Measurements from ENCODE around the gene TEX28. TPM values are rescaled to one million over a fixed set of nuclear protein-coding genes. Genes with fewer than 3 reads are reported as not detected.

The TEX28 gene
- total RNA-seq, 1 donor from 2014 or later, result not detected

DNA sequence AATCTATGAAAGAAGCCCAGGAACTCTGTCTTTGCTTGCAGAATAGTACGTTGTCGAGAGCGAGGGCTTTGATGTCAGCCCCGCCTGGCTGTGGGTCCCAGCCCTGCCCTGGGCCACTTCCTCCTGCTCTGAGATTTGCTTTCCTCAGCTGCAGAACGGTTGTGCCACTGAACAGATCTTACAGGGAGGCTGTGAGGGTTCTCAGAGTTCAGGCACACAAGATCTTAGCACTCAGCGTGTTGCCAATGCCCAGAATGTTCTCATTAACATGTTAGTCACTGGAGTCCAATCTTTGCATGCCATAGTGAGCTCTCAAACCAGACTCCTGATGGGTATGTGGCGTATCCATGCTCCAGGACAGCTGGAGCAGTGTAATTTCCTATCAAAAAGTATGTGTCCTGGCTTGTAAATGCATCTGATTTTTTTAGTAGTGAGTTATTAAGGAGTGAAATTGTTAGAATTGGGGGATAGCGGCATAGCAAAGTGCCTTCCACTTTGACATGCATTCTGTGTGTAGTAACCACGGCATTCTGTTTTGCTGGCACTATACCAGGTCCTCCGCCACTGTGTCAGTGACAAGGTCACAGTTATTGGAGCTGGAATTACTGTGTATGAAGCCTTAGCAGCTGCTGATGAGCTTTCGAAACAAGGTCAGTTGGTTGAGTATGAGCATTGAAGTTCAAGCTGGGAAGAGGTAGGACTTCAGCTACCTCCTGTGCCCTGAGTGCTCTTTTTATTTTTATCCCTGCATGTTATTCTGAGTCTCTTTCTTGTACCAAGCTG, 32.3 kb upstream of the TEX28 start:
- Histone ChIP-seq H3K27me3 (no peaks in the 10 kb centered on the region), H4K20me1 (ENCODE audit: low read depth) (no peaks in the 10 kb centered on the region), H3F3A (ENCODE audit: low read depth) (peaks cover 3% of the 10 kb centered on the region), H3K4me2 (no peak overlapping the region), H3K27ac (no peak overlapping the region), H2AFZ (replicated peaks) (no peak overlapping the region), H3K4me1 (peaks cover 8% of the 10 kb centered on the region), H3K4me3 (no peak overlapping the region), H3K36me3 (no peaks in the 10 kb centered on the region), H3K79me2 (ENCODE audit: low read depth) (no peaks in the 10 kb centered on the region), H3K9me3 (ENCODE audit: low read depth) (no peaks in the 10 kb centered on the region), H3K9ac (no peak overlapping the region)
- TF ChIP-seq EZH2 (IDR thresholded peaks at IDR 0.05) (no peak), EZH2phosphoT487 (IDR thresholded peaks at IDR 0.05) (no peak)
- TF ChIP-seq, protein P1, sequence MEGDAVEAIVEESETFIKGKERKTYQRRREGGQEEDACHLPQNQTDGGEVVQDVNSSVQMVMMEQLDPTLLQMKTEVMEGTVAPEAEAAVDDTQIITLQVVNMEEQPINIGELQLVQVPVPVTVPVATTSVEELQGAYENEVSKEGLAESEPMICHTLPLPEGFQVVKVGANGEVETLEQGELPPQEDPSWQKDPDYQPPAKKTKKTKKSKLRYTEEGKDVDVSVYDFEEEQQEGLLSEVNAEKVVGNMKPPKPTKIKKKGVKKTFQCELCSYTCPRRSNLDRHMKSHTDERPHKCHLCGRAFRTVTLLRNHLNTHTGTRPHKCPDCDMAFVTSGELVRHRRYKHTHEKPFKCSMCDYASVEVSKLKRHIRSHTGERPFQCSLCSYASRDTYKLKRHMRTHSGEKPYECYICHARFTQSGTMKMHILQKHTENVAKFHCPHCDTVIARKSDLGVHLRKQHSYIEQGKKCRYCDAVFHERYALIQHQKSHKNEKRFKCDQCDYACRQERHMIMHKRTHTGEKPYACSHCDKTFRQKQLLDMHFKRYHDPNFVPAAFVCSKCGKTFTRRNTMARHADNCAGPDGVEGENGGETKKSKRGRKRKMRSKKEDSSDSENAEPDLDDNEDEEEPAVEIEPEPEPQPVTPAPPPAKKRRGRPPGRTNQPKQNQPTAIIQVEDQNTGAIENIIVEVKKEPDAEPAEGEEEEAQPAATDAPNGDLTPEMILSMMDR (IDR thresholded peaks at IDR 0.05), result no peak
- Mint-ChIP-seq H3K36me3 (no peaks in the 10 kb centered on the region), H3K27me3 (ENCODE audit: insufficient read depth, low read depth) (peaks cover 4% of the 10 kb centered on the region), H3K4me3 (no peak overlapping the region), H3K27ac (no peak overlapping the region), H3K4me1 (peaks cover 34% of the 10 kb centered on the region), H3K9me3 (peaks cover 10% of the 10 kb centered on the region)
- DNase-seq (ENCODE audit: low spot score), result no peak

DNA sequence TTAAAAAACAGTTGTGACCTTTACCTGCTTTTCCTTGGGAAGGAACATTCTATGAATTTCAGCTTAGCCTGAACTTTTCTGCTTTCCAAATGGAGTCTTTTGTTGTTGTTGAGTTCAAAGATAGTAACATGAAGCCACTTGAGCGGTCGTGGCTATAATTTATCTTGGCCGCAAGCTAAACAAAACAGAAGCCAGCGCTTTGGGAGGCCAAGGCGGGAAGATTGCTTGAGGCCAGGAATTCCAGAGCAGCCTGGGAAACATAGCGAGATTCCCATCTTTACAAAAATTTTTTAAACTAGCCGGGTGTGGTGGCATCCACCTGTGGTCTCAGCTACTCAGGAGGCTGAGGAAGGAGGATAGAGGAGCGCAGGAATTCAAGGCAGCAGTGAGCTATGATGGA, 30.6 kb upstream of the TEX28 start:
- Histone ChIP-seq H3K79me2 (ENCODE audit: low read depth) (no peaks in the 10 kb centered on the region), H3K4me3 (no peak overlapping the region), H4K20me1 (ENCODE audit: low read depth) (no peaks in the 10 kb centered on the region), H3K4me1 (peaks cover 8% of the 10 kb centered on the region), H3K27ac (no peak overlapping the region), H3K27me3 (no peaks in the 10 kb centered on the region), H3F3A (ENCODE audit: low read depth) (peaks cover 3% of the 10 kb centered on the region), H2AFZ (replicated peaks) (no peak overlapping the region), H3K9me3 (ENCODE audit: low read depth) (no peaks in the 10 kb centered on the region), H3K36me3 (no peaks in the 10 kb centered on the region), H3K9ac (no peak overlapping the region), H3K4me2 (no peak overlapping the region)
- Mint-ChIP-seq H3K9me3 (peaks cover 8% of the 10 kb centered on the region), H3K4me1 (peaks cover 29% of the 10 kb centered on the region), H3K27ac (no peak overlapping the region), H3K27me3 (ENCODE audit: insufficient read depth, low read depth) (peaks cover 8% of the 10 kb centered on the region), H3K4me3 (no peak overlapping the region), H3K36me3 (no peaks in the 10 kb centered on the region)
- DNase-seq (ENCODE audit: low spot score), result no peak
- TF ChIP-seq, protein P1 (IDR thresholded peaks at IDR 0.05), result no peak
- TF ChIP-seq EZH2 (IDR thresholded peaks at IDR 0.05), result no peak
- TF ChIP-seq EZH2phosphoT487 (IDR thresholded peaks at IDR 0.05), result no peak

DNA sequence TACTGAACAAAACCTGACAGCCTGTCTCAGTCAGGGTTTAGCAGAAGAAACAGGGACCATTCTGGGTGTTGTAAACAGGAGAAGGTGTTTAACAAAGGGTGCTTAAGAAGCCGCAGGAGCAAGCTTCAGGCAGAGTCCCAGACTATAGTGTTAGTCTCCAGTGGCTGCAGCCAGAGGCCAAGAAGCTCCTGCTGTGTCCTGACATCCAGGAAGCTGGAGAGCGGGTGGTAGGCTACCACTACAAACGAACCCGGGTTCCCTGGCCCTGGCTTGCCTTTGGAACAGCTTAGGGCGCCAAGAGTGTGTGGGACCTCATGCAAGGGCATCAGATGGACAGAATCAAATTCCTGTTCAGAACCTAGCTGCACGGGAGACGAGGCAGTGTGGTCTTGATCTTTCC, 28.6 kb upstream of the TEX28 start:
- no peaks in the 10 kb centered on the region for H4K20me1 ChIP-seq (ENCODE audit: low read depth)
- no peaks in the 10 kb centered on the region for H3K36me3 Mint-ChIP-seq
- H3K9ac ChIP-seq, result no peak overlapping the region
- H3K9me3 ChIP-seq (ENCODE audit: low read depth), result no peaks in the 10 kb centered on the region
- no peak for TF ChIP-seq EZH2phosphoT487 (IDR thresholded peaks at IDR 0.05)
- TF ChIP-seq, protein P1 (IDR thresholded peaks at IDR 0.05), result no peak
- no peak for TF ChIP-seq EZH2 (IDR thresholded peaks at IDR 0.05)
- DNase-seq (ENCODE audit: low spot score), result no peak
- H3K4me2 ChIP-seq, result no peak overlapping the region
- no peak overlapping the region for H2AFZ ChIP-seq (replicated peaks)
- no peak overlapping the region for H3K27ac Mint-ChIP-seq
- no peak overlapping the region for H3K27ac ChIP-seq
- H3K36me3 ChIP-seq, result no peaks in the 10 kb centered on the region
- H3K4me1 ChIP-seq, result no peaks in the 10 kb centered on the region
- peaks cover 15% of the 10 kb centered on the region for H3K9me3 Mint-ChIP-seq
- peaks cover 8% of the 10 kb centered on the region for H3K27me3 Mint-ChIP-seq (ENCODE audit: insufficient read depth, low read depth)
- no peaks in the 10 kb centered on the region for H3F3A ChIP-seq (ENCODE audit: low read depth)
- no peaks in the 10 kb centered on the region for H3K27me3 ChIP-seq
- no peak overlapping the region for H3K4me3 ChIP-seq
- no peaks in the 10 kb centered on the region for H3K79me2 ChIP-seq (ENCODE audit: low read depth)
- H3K4me3 Mint-ChIP-seq, result no peak overlapping the region
- H3K4me1 Mint-ChIP-seq, result peaks cover 14% of the 10 kb centered on the region
